Measurements from ENCODE around the gene RPSA.

DNA sequence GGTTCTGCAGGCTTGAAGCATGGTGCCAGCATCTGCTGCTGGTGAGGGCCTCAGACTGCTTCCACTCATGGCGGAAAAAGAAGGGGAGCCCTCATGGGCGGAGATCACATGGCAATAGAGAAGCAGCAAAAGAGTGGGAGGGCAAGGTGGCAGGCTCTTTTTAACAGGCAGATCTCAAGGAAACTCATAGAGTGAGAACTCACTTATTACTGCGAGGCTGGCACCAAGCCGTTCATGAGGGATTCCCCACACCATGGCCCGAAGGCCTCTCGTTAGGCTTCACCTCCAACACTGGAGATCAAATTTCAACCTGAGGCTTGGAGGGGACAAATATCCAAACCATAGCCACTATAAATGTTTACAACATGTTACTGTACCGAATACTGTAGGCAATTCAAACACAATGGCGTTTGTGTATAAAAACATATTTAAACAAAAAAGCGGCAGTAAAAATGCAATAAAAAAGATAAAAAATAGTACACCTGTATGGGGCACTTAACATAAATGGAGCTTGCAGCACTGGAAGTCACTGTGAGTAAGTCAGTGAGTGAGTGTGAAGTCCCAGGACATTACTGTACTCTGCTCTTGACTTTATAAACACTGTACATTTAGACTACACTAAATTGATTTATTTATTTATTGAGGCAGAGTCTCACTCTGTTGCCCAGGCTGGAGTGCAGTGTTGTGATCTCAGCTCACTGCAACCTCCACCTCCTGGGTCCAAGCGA is 42.1 kb downstream of the RPSA start:
- TF ChIP-seq, protein P1, sequence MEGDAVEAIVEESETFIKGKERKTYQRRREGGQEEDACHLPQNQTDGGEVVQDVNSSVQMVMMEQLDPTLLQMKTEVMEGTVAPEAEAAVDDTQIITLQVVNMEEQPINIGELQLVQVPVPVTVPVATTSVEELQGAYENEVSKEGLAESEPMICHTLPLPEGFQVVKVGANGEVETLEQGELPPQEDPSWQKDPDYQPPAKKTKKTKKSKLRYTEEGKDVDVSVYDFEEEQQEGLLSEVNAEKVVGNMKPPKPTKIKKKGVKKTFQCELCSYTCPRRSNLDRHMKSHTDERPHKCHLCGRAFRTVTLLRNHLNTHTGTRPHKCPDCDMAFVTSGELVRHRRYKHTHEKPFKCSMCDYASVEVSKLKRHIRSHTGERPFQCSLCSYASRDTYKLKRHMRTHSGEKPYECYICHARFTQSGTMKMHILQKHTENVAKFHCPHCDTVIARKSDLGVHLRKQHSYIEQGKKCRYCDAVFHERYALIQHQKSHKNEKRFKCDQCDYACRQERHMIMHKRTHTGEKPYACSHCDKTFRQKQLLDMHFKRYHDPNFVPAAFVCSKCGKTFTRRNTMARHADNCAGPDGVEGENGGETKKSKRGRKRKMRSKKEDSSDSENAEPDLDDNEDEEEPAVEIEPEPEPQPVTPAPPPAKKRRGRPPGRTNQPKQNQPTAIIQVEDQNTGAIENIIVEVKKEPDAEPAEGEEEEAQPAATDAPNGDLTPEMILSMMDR (conservative IDR thresholded peaks at IDR 0.05; ENCODE audit: low read depth, low read length), result no peak
- TF ChIP-seq EZH2 (IDR thresholded peaks at IDR 0.05; ENCODE audit: borderline replicate concordance, low read depth, low read length, poor library complexity, severe bottlenecking), result no peak

Measured in A673 (cell line).